Fibroblast of peridontal ligament (primary cell): ENCODE data around the gene SUN2.

Experiments
- DNase-seq: peaks from one replicate; pipeline ENCODE4 v3.0.0-alpha.2; 2010; ENCODE audit errors: extremely low read depth

The SUN2 gene

DNA sequence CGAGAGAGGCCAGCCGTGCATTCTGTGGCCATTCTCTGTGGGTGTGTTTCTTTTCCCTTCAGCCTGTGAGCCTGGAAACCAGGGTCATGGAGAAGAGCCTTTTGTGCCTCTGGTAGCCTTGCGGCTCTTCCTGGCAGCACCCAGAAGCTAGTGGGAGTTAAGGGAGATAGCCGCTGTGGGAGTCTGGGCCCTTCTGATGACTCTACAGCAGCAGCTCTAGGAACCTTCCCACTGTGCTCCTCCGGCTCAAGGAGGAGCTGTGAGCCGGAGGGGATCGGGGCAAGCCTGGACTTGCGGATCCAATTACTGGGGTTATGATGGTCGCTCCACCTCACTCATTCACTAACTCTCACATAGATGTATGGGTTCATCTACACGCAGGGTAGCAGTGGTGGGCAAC is 39.5 kb downstream of the SUN2 start:
- DNase-seq, result no peak

DNA sequence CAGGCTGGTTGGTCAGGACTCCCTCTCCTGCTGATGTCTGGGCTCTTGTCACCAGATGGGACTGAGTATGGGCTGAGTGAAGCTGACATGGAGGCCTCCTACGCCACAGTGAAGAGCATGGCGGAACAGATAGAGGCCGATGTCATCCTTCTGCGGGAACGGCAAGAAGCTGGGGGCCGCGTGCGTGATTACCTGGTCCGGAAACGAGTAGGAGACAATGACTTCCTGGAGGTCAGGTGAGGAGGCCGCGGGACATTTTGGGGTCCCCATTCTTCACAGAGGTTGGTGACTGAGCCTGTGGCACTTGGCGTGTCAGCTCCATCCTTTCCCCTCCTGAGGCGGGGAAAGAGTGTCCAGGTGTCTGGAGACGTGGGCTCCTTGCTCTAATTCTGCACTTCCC is 39.9 kb downstream of the SUN2 start:
- DNase-seq, result no peak

DNA sequence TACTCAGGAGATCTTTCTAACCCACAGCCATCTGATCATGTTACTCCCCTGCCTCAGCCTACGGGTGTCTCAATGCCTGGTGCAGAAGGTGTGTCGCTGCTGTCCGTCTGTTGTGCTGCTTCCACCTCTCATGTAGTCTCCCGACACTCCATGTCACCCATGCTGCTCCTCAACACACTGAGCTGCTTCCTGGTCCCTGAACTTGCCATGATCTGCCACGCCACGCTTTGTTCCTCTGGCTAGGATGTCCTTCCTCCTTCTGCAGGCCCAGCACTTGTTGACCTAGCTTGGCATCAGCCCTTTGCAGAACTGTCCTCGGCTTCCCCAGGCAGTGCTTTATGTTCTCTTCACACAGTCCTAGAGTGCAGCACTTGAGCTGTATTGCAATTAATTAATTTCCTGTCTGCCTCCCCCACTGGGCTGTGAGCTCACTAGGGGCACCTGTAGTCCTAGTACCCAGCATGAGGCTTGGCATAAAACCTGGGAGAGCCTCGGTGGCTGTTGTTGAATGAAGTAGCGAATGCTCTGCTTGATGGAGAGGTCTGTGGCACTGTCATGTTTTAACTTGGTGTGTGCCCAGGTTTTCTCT is 40.5 kb downstream of the SUN2 start:
- no peak for DNase-seq

DNA sequence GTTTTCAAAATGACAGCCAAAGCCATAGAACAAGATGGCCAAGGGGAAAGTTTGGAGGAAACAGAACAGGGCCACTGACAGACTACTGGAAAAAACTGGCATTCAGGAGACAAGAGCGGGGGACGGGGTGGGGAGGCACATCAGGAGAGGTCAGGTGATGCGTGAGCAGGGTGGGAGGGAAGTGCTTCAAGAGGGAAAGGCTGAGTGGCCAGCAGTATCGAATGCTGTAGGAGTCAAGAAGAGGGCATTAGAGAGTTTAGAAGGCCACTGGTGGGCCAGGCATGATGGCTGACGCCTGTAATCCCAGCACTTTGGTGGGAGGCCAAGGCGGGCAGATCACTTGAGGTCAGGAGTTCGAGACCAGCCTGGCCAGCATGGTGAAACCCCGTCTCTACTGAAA is 41.9 kb downstream of the SUN2 start:
- DNase-seq, result no peak

DNA sequence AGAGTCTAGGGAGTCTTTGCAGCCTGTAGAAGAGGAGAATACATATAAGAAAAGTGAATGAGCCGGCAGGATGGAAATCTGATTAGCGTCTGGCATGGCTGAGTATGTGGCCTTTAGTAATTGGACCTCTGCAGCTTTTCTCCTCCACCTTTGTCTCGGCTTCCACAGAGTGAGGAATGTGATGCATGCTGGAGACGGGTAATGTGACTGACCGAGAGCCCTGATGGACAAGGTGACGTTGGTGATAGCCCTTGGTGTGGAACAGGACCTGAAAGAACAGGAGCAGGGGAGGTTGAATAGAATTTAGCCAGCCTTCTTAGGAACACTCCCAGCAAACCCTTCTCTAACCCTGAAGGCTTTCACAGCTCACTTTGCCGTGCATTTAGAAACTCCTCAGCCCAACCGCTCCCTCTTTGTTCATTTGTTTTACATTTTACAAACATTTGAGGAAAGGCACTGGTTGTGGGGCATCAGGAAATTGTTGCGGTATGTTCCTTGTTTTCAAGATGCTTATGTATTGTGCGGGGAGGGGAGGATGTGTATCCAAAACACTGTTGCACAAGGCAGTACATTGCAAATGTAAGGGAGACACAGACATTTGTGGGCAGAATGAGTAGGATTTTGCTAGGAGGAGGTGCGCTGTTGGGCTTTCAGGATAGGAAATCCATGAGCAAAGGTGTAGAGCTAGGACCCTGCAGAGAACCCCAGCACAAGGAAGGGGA is 43.2 kb downstream of the SUN2 start:
- no peak for DNase-seq

DNA sequence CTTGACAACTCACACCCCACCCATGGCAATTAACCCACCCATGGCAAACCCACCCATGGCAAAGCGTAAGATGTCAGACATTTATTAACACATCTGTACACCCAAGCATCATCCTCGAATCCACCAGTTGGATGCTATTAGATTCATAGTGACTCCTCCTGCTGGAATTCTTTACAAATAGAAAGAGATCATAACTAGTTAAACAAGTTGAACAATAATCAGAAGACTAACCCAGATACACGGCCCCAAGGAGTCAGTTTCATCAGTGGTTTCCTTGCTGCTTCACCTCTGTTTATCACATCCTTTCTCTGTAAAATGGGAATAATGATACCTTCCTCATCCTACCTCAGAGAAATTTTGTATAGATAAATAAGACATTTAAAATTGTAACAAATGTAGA is 44.9 kb downstream of the SUN2 start:
- no peak for DNase-seq

DNA sequence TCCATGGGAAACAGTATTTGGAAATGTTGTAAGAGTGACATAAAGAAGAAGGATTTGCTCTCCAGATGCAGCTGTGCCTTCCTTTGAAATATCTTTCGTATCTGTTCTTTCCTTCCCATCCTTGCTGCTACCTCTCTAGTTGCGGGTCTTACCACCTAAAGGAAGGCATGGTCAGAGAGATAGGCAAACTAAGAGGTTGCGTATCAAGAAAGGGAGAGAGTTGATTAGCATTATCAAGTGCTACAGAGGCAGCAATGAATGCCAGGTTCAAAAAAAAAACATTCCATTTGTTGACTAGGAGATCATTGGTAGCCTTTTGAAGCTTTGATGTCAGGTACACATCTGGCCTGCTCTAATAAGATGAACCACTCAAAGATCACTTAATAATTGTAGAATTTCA is 45.4 kb downstream of the SUN2 start:
- DNase-seq, result no peak

DNA sequence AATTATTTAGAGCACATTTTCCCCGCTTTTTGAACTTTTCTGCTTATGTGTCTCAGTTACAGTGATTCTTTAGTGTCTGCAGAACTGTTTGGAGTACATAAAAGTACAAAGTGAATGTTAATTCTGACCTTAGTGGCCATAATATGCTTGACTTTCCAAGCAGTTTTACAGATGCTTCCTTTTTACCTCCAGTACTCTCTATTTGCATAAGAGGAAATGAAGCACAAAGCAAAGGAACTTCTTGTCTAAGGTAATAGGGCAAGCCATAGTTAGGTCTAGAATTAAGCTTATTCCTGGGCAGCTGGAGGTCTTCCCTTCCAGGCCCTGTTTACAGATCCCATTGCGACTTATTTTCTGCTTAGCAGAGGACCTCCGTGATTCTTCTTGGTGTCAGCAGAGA is 46.5 kb downstream of the SUN2 start:
- DNase-seq, result no peak

DNA sequence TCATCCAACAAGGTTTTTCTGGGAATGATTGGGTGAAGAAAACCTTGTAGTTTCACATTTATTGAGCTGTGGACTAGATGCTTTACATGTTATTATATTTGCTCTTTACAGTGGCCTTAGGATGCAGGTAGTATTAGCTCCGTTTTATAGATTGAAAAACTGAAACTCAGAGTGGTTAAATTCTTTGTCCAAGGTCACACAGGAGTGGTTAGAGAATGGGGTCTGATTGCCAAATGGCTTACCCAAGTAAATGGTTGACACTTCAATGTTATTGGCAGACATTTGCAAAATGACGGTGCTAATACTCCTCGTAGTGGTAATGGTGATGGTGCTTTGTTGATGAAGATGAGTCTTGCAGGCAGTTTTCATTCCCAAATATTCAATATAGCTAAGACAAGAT is 47.8 kb downstream of the SUN2 start:
- no peak for DNase-seq

DNA sequence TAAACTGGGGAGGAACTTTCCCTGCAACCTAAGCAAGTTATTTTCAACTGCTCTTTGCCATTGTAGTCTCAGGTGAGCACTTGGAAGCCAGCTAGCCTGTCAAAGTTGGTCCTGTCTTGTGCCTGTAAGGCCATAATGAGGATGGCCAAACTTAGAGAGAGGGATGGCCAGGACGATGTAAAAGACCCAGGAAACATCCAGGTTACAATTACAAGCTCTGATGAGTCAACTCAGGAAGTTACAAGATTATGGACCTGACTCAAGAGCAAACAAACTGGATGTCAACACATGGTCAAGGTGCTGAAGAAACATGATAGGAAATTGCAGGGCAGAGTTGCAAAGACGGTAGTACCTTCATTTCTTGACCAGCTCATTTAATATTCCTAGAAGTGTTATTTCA is 48.5 kb downstream of the SUN2 start:
- DNase-seq, result no peak

DNA sequence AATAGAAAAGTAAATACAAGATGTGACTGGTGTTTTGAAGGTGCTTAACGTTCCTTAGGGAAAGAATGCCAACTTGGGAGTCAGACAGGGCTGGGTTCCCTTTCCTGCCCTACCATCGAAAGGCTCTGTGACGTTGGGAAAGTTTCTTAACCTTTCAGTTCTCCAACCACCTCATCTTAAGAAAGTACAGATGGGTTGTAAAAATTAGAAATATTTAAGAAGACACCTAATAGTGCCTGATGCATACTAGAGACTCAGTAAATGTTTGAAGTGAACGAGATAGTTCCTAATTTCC is 49.0 kb downstream of the SUN2 start:
- no peak for DNase-seq

DNA sequence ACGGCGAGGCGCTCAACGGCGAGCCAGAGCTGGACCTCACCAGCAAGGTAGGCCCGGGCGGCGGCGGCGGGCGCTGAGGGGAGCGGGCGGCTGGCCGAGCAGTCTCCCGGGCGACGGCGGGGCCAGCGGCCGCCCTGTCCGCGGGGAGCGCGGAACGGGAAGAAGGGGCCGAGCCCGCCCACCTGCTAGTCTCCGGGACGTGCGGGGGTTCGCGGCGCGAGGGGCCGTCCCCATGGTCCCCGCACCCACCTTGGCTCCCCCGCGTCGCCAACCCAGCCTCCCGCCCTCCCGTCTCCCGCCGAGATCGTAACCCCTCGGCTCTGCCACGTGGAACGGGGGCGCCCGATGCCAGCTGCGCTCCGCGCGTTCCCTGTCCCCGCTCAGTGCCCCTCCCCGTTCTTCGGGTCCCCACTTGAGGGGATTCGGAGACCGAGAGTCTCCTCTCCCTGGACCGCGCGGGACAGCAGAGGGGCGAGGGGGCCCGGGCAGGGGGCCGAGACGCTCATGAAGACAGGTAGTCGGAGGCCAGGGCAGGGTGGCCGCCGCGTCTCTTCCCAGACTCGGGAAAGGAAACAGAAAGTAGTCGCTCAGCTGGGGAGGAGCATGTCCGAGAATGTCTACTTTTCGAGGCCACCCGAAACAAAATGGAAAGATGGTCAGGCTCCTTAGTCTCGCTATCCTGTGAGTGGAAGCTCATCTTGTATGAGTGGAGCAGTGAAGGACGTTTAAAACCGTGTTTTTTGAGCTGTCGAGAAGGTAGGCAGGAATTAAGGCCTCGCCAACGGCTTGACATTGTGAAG is 49.5 kb downstream of the SUN2 start:
- DNase-seq, result peak; percentile 54

DNA sequence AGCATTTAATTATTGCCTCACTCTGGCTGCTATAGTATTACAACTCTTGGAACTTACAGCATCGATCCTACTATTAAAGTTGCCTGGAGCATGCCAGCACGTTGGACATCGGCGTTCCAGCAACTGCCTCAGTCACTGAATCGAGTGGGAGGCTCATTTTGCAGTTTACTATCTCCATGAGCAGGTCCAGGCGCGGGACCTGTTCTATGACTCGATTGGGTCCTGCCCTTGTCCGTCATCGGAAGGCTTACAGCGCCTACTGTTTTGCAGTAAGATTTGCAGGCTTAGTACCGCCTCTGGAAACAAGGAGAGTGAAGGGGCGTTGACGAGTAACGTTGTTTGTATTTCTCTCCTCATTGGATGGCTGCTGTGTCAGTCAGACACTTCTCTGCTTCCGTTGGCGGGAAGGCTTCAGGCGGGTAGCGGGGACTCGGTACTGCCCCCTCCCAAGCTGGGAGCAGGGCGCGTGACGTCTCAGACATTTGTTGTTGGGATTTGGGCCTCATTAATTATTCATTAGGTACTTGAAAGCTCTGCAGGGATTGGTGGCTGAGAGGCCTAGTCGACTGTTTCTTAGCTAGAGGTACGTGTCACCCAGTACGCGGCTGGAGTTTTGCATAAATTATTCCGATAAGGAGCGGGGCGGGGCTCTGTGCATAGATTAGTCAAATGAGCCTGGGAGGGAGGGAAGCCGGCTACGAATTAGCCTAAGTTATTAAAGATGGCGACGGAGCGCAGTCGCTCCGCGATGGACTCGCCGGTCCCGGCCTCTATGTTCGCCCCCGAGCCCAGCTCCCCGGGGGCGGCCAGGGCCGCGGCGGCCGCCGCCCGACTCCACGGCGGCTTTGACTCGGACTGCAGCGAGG is 50.3 kb downstream of the SUN2 start, which contains the start of gene GTPBP1:
Gene GTPBP1 (plus strand): TSS at position 710 of the 866 bp plus-strand sequence. CDS start 12 bp downstream, at position 722.
- DNase-seq, result peak; percentile 100

DNA sequence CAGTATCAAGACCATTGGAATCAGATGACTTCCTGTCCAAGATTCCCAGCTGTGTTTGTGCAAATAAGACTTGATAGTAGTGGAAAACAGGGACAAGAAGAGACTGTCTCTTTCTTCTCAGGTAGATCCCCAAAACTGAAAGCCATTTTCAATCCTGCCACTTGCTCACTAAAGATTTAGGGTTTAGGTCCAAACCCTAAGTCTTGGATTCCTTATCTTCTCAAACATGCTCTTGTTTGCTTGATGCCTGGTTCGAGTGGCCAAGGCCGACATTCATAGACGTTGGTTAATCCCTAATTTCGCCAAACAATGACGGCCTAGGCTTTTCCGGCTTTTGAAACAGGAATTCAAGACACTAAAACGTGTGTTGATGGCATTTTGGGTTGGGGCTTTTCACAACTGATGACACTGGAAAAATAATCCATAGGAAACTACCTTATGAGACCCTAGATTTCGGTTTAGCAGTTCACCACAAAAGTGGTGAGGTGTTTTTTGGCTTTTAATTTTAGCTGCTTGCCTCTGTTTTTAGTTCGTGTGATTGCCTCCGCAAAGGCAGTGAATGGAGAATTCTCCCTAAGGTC is 51.1 kb downstream of the SUN2 start:
- no peak for DNase-seq

DNA sequence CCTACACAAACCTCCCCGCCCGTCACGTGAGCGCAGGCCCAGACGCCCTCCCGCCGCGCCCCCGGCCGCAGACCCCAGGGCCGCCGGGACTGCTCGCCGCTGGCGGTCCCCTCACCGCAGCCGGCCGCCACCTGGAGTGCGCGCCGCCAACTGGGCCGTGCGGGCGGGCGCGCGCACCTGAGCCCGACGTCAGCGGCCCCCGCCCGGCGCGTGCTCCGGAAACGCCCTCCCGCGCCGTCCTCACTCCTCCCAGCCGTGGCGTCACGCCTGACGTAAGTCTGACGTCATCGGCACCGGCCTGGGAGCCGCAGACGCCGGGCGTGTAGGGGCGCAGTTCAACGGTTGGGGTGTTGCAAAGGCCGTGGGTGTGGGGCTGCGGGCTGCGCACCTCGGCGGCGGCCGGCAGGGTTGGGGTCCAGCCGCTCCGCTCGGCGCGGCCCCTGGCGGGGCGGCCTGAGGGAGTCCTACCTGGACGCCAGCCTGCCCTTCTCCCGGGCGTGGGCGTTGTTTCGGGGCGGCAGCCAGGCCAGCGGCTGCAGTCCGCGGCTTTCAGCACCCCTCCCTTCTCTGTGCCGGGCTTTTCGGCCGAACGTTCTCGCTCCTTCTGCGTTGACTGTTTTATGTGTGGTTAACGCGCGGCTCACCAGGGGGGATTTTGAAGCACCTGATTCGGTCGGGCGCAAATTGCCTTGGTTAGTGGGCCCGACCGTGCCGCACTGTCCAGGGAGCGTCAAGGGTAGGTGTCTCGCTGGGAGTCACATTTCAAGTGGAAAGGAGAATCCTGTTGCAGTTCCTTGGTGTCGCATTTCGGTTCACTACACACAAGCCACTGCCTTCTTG is 54.8 kb downstream of the SUN2 start, which contains the start of gene JOSD1:
Gene JOSD1 (minus strand): TSS at position 155 of the 840 bp plus-strand sequence. CDS start 956 bp downstream, outside the sequence.
- DNase-seq, result peak; percentile 92

DNA sequence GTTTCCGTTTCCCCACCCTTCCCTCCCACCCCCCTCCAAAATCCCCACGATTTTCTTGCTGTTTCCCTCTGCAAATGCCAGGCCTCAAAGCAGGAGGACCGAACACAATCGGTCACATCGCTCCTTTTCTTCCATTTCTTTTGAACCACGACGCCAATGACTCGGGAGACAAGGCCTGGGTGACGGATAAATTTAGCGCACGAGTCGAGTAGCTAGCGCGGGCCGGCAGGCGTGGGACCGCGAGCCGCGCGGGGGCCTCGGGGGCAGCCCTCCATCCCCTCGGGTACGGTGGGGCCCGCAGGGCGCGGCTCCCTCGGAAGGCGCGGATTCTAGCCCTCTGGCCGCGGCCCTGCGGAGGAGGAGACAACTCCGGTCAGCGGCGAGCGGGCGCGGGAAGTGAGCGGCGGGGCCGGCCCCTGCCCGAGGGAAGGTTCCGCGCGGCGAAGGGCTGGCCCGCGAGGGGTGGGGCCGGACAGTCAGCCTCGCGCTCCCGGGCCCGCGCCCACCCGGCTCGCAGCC is 55.5 kb downstream of the SUN2 start:
- peak; percentile 31 for DNase-seq

DNA sequence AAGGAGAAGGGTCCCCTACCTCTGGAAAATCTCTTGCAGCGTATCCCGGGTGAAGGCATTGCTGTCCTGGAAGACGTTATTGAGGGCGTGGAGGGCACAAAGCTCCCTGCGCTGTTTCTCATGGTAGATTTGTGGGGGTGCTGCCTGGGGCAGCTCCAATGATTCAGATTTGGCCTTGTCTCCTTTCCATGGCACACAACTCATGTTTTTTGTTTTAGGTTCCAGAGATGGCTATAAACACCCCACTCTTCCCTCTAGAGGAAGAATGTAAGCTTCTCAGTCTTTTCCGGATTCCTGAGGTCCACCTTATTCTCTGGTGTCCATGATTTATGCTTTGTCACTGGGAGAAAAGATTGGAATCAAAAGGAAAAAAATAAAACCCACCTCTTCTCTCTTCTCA is 56.0 kb downstream of the SUN2 start:
- peak; percentile 69 for DNase-seq

DNA sequence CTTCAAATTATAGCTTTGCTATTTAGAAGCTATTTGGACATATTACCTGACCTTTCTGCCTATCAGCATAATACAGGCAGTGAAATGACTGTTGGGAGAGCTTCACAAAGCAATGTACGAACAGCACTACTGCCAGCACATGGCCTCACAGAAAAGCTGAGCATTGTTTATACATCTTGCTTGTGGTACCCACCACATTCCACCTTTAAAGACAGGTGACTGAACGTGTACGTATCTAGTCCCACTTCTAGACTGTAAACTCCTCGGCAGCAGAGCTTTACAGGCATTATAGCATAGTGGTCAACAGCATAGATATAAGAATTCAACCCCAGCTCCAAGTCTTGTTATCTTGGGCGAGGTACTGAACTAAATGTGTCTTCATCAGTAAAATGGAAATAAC is 56.7 kb downstream of the SUN2 start:
- DNase-seq, result no peak

DNA sequence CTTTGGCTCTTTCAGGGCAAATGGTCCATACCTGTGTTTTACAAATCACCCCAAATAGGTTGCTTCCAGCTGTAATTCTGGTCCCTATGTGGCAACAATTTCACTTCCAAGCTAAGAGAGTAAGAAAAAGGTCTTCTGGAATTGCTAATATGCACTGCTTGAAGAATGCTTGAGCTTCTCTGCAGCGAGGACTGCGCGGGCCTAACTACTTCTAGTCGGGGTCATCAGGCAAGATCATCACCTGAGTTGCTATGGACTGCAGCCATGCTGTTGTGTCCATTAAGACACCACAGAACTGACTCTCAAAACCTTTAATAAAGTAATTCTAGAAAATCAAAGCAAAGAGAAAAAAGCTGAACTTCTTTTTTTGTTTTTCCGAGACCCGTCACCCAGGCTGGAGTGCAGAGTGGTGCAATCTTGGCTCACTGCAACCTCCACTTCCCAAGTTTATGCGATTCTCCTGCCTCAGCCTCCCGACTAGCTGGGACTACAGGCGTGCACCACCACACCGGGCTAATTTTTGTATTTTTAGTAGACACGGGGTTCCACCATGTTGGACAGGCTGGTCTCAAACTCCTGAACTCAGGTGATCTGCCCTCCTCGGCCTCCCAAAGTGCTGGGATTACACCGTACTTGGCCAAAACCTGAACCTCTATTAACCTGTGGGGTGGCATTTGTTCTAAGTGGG is 57.2 kb downstream of the SUN2 start:
- no peak for DNase-seq
